NCI-H2171 treated with DMSO at 0.1 percent for 48 hours (cell line): ENCODE measurements around the gene FCGR3A.
"Not testable (repeated sequence)": the region's sequence is repeated elsewhere in the genome, so short reads cannot be mapped to it uniquely, and the experiment has no call there.

Source experiments
- DNase-seq: peaks from one replicate; lab custom pipeline; 2025; lab: John Stamatoyannopoulos, UW

The FCGR3A gene

GRCh38 chr1:161556990-161557389, 7.4 kb upstream of the FCGR3A start:
- not testable (repeated sequence) for DNase-seq

GRCh38 chr1:161556143-161556542, 6.5 kb upstream of the FCGR3A start:
- not testable (repeated sequence) for DNase-seq

- not testable (repeated sequence) for DNase-seq
Observed at GRCh38 chr1:161554815-161555417, 5.3 kb upstream of the FCGR3A start.

GRCh38 chr1:161554340-161554739, 4.7 kb upstream of the FCGR3A start:
- DNase-seq, result not testable (repeated sequence)

GRCh38 chr1:161553631-161554030, 4.0 kb upstream of the FCGR3A start:
- not testable (repeated sequence) for DNase-seq

- DNase-seq, result not testable (repeated sequence)
Observed at GRCh38 chr1:161550942-161551341, 1.3 kb upstream of the FCGR3A start.

- DNase-seq, result not testable (repeated sequence)
Observed at GRCh38 chr1:161548749-161549406, 740 bp downstream of the FCGR3A start.

GRCh38 chr1:161547995-161548741, 1.4 kb downstream of the FCGR3A start:
- not testable (repeated sequence) for DNase-seq

- DNase-seq, result not testable (repeated sequence)
Observed at GRCh38 chr1:161545005-161545731, 4.5 kb downstream of the FCGR3A start.

GRCh38 chr1:161543125-161543524, 6.5 kb downstream of the FCGR3A start:
- not testable (repeated sequence) for DNase-seq

- not testable (repeated sequence) for DNase-seq
Observed at GRCh38 chr1:161542091-161542559, 7.5 kb downstream of the FCGR3A start.

GRCh38 chr1:161540570-161540960, 9.1 kb downstream of the FCGR3A start:
- DNase-seq, result not testable (repeated sequence)

- peak; percentile 79 for DNase-seq
Observed at GRCh38 chr1:161539731-161540569, 9.7 kb downstream of the FCGR3A start.

GRCh38 chr1:161538925-161539479, 10.6 kb downstream of the FCGR3A start:
- not testable (repeated sequence) for DNase-seq

GRCh38 chr1:161537068-161537669, 12.4 kb downstream of the FCGR3A start:
- not testable (repeated sequence) for DNase-seq

GRCh38 chr1:161532644-161533567, 16.7 kb downstream of the FCGR3A start:
- not testable (repeated sequence) for DNase-seq

GRCh38 chr1:161531986-161532643, 17.5 kb downstream of the FCGR3A start:
- DNase-seq, result no peak
